Endothelial cell (in vitro differentiated cells): Measurements from ENCODE around the gene NOXA1. TPM values are rescaled to one million over a fixed set of nuclear protein-coding genes. Genes with fewer than 3 reads are reported as not detected.
A peak's percentile ranks its signal among the peaks of the same experiment; 100 is the strongest.
"Not testable (repeated sequence)": the region's sequence is repeated elsewhere in the genome, so short reads cannot be mapped to it uniquely, and the experiment has no call there.

ENCODE experiments used
- DNase-seq: peaks from one replicate; pipeline ENCODE4 v3.0.0; 2021; ENCODE audit warnings: low spot score
- H3K27ac Mint-ChIP-seq: one replicate; pipeline ENCODE4 v1.8.0; 2021; ENCODE audit warnings: mixed read lengths, inconsistent platforms; ENCODE audit not compliant: unreplicated experiment
- H3K27me3 Mint-ChIP-seq: one replicate; pipeline ENCODE4 v1.8.0; 2021; ENCODE audit warnings: mild to moderate bottlenecking, moderate library complexity, mixed read lengths, inconsistent platforms; ENCODE audit not compliant: unreplicated experiment
- H3K36me3 Mint-ChIP-seq: one replicate; pipeline ENCODE4 v1.8.0; 2021; ENCODE audit warnings: mild to moderate bottlenecking, low read depth, mixed read lengths, inconsistent platforms; ENCODE audit not compliant: unreplicated experiment
- H3K4me1 Mint-ChIP-seq: one replicate; pipeline ENCODE4 v1.8.0; 2021; ENCODE audit warnings: mild to moderate bottlenecking, mixed read lengths, inconsistent platforms; ENCODE audit not compliant: unreplicated experiment
- H3K4me3 Mint-ChIP-seq: one replicate; pipeline ENCODE4 v1.8.0; 2021; ENCODE audit warnings: mild to moderate bottlenecking, mixed read lengths, inconsistent platforms; ENCODE audit not compliant: unreplicated experiment
- H3K9me3 Mint-ChIP-seq: one replicate; pipeline ENCODE4 v1.8.0; 2021; ENCODE audit warnings: mixed read lengths, inconsistent platforms; ENCODE audit not compliant: unreplicated experiment
- total RNA-seq: library from RNA; stranded (reverse); fragmentation: NEBNext Ultra II Directional; extraction: Animal tissue kit (Norgen Biotek cat#: 25700); gene quantifications from one replicate; pipeline ENCODE4 v1.2.1, GENCODE V29; 2021; ENCODE audit not compliant: unreplicated experiment
- TF ChIP-seq, protein P1 (sequence below): fragments of 200-600 bp; sonication (generic); IDR thresholded peaks from one replicate; pipeline ENCODE4 v1.5.0; 2021; ENCODE audit warnings: antibody characterized with exemption; ENCODE audit not compliant: unreplicated experiment

Gene NOXA1
- total RNA-seq, 1 donor from 2014 or later: 0.36 TPM

DNA sequence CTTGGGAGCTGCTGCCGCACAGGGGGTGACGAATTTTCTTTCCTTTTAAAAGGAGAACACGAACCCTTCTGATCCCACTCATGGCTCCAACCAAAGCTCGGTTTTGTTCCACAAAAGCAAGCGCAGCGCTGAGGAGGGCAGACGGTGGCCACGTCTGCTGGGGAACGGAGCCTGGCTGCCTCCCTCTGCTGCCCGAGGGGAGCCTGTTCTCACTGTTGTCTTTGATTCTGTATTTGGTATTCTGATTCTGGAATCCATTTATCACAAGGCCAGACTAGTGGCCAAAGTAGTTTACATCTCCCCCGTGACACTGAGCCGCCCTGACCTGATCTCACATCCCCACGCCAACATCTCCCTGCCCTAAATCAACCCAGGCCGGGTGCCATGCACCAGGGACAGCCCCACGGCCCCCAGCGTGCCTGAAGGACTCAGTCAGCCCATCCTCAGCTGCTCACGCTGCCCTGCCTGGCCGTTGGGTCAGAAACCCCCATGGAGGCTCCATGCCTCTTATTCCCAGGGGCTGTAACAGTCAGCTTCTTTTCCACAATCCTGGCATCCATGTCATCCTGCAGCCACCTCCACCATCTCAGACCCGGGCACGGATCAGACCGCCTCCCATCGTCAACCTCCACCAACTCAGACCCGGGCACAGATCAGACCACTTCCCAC, 42.7 kb downstream of the NOXA1 start:
- Mint-ChIP-seq H3K4me1 (peaks cover 9% of the 10 kb centered on the region), H3K27me3 (peaks cover 6% of the 10 kb centered on the region), H3K36me3 (peaks cover 7% of the 10 kb centered on the region), H3K4me3 (peak overlapping the region; percentile 75), H3K27ac (peak overlapping the region; percentile 64), H3K9me3 (no peaks in the 10 kb centered on the region)
- DNase-seq: no peak
- TF ChIP-seq, protein P1, sequence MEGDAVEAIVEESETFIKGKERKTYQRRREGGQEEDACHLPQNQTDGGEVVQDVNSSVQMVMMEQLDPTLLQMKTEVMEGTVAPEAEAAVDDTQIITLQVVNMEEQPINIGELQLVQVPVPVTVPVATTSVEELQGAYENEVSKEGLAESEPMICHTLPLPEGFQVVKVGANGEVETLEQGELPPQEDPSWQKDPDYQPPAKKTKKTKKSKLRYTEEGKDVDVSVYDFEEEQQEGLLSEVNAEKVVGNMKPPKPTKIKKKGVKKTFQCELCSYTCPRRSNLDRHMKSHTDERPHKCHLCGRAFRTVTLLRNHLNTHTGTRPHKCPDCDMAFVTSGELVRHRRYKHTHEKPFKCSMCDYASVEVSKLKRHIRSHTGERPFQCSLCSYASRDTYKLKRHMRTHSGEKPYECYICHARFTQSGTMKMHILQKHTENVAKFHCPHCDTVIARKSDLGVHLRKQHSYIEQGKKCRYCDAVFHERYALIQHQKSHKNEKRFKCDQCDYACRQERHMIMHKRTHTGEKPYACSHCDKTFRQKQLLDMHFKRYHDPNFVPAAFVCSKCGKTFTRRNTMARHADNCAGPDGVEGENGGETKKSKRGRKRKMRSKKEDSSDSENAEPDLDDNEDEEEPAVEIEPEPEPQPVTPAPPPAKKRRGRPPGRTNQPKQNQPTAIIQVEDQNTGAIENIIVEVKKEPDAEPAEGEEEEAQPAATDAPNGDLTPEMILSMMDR: no peak

DNA sequence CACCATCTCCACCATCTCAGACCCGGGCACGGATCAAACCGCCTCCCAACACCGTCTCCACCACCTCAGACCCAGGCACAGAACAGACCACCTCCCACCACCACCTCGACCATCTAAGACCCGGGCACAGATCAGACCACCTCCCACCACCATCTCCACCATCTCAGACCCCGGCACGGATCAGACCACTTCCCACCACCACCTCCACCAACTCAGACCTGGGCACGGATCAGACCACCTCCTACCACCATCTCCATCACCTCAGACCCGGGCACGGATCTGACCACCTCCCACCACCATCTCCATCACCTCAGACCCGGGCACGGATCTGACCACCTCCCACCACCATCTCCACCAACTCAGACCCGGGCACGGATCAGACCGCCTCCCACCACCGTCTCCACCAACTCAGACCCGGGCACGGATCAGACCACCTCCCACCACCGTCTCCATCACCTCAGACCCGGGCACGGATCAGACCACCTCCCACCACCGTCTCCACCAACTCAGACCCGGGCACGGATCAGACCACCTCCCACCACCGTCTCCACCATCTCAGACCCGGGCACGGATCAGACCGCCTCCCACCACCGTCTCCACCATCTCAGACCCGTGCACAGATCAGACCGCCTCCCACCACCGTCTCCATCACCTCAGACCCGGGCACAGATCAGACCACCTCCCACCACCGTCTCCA, 43.3 kb downstream of the NOXA1 start:
- H3K4me1 Mint-ChIP-seq, H3K36me3 Mint-ChIP-seq, H3K27me3 Mint-ChIP-seq, H3K9me3 Mint-ChIP-seq, DNase-seq: not testable (repeated sequence)
- Mint-ChIP-seq H3K27ac (peak overlapping the region; percentile 64), H3K4me3 (peak overlapping the region; percentile 75)

DNA sequence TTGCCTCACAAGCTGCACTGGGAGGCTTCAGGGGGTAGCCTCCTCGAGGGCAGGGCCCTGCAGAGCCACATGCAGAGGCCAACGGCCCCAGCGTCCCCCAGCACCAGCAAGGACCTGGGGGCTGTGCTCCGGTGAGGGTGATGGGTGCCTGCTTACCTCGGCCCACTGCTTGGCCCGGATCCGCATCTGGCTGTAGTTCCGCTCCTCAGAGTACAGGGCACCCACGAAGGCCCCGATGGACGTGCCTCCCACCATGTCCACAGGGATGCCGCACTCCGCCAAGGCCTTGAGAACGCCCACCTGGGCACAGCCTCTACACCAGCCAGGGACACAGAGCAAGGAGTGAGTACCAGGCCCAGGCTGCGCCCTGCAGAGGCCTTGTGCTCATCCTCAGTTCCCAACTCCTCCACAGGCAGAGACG, 44.0 kb downstream of the NOXA1 start:
- TF ChIP-seq, protein P1: no peak
- Mint-ChIP-seq H3K4me3 (no peak overlapping the region), H3K27me3 (peaks cover 8% of the 10 kb centered on the region), H3K36me3 (peaks cover 7% of the 10 kb centered on the region), H3K27ac (no peak overlapping the region), H3K9me3 (no peaks in the 10 kb centered on the region), H3K4me1 (peaks cover 10% of the 10 kb centered on the region)
- DNase-seq: no peak

DNA sequence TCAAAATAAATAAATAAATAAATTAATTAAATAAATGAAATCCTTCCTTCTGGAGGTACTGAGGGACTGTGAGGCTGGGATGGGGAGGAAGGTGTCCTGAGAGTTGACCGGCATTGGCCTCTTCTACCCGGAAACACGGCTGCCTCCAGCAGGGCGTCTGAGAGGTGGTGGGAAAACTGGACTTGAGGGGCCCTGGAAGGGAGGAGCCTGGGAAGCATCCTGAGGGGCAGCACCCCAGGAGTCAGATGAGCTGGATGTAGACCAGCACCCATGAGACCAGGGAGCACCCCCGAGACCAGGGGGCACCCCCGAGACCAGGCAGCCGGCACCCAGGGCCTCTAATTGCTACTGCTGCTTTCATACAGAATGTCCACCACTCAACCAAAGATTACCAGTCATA, 44.7 kb downstream of the NOXA1 start:
- DNase-seq: no peak
- Mint-ChIP-seq H3K4me3 (no peak overlapping the region), H3K9me3 (no peaks in the 10 kb centered on the region), H3K4me1 (peaks cover 10% of the 10 kb centered on the region), H3K27ac (no peak overlapping the region), H3K36me3 (peaks cover 9% of the 10 kb centered on the region), H3K27me3 (peaks cover 8% of the 10 kb centered on the region)
- TF ChIP-seq, protein P1: no peak

DNA sequence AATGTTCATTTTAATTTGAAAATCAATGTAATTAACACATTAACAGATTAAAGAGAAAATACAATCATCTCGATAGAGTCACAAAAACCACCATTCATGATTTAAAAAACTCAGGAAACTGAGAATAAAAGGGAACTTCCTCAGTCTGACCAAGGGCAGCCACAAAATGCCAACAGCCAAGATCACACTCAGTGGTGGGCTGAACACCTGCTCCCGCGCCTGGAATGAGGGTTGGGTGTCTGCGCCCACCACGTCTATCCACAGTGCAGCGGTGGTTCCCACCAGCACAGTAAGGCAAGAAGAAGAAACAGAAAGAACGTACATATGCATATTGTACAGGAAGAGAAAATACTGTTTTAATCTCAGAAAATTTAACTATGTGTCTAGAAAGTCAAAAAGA, 47.6 kb downstream of the NOXA1 start:
- Mint-ChIP-seq H3K36me3 (peaks cover 22% of the 10 kb centered on the region), H3K4me1 (peaks cover 10% of the 10 kb centered on the region), H3K4me3 (no peak overlapping the region), H3K27me3 (peaks cover 8% of the 10 kb centered on the region), H3K27ac (no peak overlapping the region), H3K9me3 (peaks cover 3% of the 10 kb centered on the region)
- TF ChIP-seq, protein P1: no peak
- DNase-seq: no peak
